ENCODE measurements around the gene PEAK1.

Gene PEAK1

DNA sequence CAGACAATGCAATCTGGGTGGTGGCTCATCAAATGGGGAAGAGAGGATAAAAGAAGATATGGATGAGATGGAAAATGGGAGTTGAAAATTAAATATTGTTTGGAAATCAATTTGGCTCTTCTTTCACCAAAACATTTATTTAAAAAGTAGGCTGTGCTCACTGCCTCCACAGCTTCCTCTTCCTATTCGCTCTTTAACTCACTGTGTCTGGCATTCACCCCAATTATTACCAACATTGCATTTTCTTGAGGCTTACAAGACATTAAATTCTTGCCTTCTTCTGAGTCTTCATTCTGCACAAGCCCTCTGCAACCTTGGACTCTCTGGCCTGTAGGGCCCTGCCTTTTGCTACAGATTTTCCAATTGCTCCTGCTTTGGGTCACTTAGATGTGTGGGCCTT lies 296.1 kb downstream of the PEAK1 start:
- no peak for DNase-seq

- no peak for DNase-seq
Observed at GRCh38 chr15:77122576-77122975, 297.3 kb downstream of the PEAK1 start.

DNA sequence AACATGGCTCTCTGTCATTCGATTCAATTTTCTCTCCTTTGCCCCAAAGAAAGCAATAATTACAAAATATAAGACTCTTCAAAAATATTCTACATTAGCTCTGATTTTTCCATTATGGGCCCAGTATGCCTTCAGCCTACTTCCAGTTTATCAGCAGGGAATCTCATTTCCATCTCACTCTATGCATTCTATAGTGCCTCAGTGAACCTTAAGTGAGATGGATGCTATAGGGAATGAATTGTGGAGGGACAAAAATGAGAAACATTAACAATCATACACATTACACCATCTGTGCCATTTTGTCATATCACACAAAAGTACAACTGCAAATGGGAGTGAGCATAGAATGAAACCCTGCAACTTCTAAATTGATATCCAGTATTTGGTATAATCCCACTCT lies 298.3 kb downstream of the PEAK1 start:
- no peak for DNase-seq

- DNase-seq, result no peak
Observed at GRCh38 chr15:77120576-77120975, 299.3 kb downstream of the PEAK1 start.

DNA sequence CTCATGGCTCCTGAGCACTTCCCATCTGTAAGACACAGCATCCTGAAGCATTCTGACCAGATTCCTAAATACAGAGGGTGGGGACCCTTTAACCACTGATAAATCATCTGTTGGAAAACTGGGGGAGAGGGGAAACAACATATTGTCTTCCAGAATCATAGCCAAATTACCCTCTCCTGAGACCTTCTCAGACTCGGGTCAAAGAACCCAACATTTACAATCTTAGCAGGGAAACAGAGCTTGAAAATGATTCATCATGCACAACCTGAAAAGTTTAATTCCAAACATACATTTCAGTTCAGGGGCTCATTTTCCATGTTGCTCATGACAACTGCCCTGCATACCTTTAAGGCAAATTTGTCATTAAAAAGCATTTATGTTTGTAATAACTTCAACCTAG lies 300.5 kb downstream of the PEAK1 start:
- DNase-seq, result no peak

GRCh38 chr15:77118882-77119321 lies 301.0 kb downstream of the PEAK1 start:
- DNase-seq, result peak; percentile 19

- DNase-seq, result no peak
Observed at GRCh38 chr15:77115179-77115578, 304.7 kb downstream of the PEAK1 start.

- no peak for DNase-seq
Observed at GRCh38 chr15:77112838-77113504, 306.9 kb downstream of the PEAK1 start.

DNA sequence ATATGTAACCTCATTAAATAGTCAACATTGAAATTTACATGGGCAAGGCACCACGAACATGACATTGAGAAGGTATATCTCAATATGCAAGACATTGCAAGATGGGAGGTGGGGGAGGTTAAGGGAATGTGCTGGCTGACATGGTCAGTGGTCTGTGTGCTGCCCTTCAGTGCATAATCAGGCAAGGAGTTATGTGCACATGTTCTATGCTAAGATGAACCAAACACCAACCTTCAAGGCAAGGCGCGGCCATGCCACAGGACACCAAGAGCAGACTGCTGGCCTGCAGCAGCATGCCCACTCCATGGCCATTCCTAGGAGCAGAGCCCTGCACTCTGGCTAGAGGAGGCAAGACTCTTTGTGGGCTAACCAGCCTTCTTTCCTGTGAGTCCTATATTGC lies 308.1 kb downstream of the PEAK1 start:
- no peak for DNase-seq

- DNase-seq, result peak; percentile 16
Observed at GRCh38 chr15:77107531-77108355, 312.2 kb downstream of the PEAK1 start.

DNA sequence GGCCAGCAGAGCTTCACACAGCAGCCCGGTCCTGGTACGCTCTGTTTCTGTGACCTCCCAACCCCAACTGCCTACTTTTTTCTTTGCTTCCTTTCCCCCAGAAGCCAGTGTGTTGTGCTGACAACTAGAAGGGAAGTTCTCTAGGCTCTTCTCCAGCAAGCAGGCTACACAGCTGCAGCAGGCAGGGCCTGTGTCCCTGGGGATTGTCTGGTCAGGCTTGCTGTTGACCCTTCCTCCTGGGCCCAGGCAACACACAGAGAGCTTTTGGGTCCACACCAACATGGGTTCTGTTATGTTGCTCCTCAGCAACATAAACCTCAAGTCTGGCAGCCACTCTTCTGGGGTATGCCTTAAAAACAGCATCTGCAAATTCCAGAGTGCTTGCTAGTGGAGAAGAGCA lies 312.8 kb downstream of the PEAK1 start:
- no peak for DNase-seq

DNA sequence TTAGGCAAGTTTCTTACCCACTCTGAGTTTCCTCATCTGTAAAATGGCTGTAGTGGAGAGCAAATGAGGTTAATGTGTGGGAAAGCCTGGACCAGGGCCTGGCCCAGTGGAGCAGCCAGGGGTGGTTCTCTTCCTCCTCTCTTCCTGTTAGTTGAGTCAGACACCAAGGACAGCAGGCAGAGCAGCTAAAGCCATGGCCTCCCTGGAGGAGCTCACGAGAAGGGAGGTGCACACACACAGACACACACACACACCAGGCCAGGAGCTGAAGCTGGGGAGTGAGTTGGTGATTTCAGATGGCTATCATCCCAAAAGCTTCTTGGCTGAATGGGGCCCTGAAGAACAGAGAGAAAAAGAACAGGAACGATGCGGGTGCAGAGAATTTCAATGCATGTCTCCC lies 315.7 kb downstream of the PEAK1 start:
- DNase-seq, result no peak

DNA sequence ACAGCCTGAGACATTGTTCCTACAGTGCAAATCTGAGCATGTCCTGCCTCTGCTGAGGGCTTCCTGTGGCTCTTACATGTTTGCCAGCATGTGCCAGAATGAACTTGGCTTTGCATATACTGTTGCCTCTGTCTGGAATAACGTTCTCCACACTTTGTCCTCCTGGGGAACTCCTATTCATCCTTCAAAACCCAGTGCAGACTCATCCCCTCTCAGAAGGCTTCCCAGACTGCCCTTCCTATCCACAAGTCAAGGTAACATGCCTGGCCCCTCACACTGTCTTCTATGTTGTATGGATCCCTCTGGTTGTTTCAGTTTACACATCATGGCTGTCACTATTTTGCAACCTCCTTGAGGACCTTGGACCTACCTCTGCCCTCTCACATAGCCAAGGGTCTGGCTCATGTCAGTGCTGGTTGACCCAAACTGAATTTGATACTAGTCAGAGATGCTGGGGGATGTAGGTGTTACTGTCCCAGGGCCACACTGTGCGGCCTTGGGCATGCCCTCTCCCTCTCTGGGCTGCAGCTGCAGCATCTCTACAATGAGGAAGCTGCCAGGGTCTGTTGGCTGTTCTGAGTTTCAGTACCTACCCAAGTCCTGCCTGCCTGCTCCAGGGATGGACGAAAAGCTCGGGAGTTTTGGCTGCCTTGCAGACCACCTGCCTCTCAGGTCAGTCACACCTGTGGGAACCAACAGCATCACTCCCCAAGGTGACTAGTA lies 320.0 kb downstream of the PEAK1 start:
- DNase-seq, result no peak

DNA sequence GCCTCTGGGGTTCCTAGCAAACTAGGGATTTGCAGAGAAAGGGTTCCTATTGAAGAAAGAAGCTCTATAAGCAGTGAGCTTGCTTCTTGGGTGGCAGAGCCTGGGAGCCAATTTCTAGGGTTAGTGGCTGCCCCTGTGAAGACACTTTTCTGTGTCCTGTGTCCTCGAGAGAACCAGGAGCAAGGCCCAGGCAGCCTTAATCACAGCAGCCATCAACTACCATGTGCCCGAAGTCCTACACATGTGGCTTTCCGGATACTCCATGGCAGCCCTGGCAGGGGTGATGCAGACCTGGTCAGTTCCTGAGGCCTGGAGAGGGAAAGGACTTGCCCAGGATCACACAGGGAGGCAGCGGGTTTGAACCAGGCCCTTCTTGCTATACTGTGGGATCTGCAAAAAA lies 321.3 kb downstream of the PEAK1 start:
- no peak for DNase-seq

DNA sequence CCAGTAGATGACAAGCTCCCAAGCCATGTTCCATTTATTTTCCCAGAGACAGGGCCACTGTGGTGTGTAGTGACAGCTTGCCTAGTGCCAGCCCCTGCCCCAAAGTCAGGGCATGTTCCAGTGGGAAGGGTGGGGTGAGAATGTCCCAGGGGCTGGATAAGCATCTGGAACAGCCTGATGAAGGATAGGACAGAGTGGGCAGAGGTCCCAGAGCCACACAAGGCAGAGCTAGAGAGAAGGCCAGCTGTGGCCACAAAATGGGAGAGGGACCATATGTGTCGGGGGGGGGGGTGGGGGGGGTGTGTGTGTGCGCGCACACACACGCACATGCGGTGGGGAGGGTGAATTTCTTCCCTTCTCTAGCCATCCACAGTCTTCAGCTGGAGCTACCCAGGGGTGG lies 322.0 kb downstream of the PEAK1 start:
- DNase-seq, result no peak

DNA sequence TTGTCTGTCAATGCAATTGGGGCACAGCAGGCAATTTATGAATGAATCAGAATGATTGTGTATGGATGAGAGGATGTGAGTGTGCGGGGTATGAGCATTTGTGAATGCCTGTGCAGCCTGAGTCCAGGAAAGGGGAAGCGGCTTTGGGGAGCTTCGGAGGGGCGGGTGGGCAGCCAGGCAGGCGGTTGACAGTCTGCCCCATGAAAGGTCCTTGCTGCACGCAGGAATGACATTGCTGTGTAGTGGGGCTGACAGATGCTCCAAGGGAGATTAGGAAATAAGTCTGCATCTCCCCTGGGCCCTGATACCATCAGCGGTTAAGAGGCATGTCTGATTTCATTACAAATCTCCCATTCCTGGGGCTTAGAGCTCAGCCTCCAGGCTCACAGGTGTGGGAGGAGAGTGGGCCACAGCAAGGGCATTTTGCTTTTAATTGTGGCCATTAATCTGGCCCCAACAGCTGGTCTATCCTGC lies 322.6 kb downstream of the PEAK1 start:
- DNase-seq, result no peak

- DNase-seq, result no peak
Observed at GRCh38 chr15:77096541-77096940, 323.4 kb downstream of the PEAK1 start.

- DNase-seq, result no peak
Observed at GRCh38 chr15:77096138-77096537, 323.8 kb downstream of the PEAK1 start.

DNA sequence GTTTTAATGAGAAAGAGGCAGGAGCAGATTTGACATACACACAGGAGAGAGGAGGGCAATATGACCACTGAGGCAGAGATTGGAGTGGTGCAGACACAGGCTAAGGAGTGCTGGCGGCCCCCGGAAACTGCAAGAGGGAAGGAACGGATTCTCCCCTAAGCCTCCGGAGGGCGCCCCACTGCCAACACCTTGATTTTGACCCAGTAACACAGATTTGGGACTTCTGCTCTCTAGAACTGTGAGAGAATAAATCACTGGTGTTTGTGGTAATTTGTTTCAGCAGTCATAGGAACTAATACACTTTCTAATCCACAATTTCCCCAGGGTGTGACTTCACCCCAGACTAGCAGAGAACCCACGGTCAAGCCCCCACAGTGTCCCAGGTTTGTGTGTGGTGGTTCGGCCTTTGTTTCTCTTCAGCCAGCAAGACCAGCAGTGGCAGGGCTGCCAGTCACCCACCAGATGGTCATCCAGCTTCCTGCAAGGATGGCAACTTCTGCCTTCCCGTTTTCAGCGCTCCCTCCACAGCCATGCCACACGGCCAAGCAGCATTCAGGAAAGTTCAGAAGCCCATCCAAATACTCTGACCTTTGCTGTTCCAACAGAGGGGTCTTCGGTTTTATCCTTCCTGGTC lies 325.4 kb downstream of the PEAK1 start:
- no peak for DNase-seq

- DNase-seq, result no peak
Observed at GRCh38 chr15:77093436-77093835, 326.5 kb downstream of the PEAK1 start.

- DNase-seq, result no peak
Observed at GRCh38 chr15:77091097-77091496, 328.8 kb downstream of the PEAK1 start.

GRCh38 chr15:77087213-77087612 lies 332.7 kb downstream of the PEAK1 start:
- DNase-seq, result no peak

- no peak for DNase-seq
Observed at GRCh38 chr15:77085297-77085696, 334.6 kb downstream of the PEAK1 start.

All from activated CD4-positive, alpha-beta T cell treated with anti-CD3 and anti-CD28 coated beads, Interleukin-2, amount 50 U/mL, for 1 hour (primary cell).